Measurements from ENCODE around the gene SHROOM3.

The SHROOM3 gene

DNA sequence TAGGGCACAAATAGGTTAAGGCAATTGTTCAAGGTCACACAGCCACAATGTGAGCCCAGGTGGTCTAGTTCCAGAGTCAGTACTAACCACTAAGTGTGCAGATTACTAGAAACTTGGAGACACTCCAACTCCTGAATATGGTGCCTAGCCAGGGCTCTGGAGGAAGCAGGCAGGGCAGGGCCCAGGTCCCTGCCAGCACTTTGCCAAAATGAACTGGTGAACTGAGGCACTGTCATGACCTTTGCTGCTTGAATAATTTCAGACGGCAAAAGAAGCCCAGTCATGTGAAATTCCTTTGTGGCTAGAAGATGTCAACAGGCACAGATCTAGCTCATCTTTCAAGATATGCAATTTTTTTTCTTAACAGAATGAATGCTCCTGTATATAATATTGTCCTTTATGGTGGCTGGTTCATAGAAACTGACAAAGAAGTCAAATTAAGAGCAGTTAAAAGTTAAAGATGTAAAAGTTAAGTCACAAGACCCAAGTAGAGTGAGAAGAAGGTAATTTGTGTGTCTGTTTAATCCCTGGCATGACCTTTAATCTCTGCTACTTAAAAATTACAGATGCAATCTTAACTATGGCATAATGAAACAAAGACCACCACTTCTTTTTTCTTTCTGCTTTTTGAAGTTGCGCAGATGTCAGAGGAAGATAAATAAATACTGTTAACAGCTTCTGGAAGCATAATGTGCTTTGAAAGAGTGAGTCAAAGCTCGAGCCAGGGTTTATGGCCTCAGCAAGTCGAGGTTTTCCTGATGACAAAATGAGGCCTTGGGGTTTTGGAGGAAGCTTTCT, 54.1 kb downstream of the SHROOM3 start:
- no peak overlapping the region for H3K4me3 ChIP-seq (ENCODE audit: low read length in 2 of 2)
- H3K27me3 ChIP-seq (ENCODE audit: control insufficient read depth in 2 of 2, insufficient read depth in 2 of 2, low read length in 2 of 2), result no peaks in the 10 kb centered on the region
- H3K9me3 ChIP-seq (ENCODE audit: control insufficient read depth in 2 of 2, low read length in 2 of 2), result no peaks in the 10 kb centered on the region
- H3K4me1 ChIP-seq (ENCODE audit: control insufficient read depth in 2 of 2, insufficient read depth in 2 of 2, low read length in 2 of 2), result no peaks in the 10 kb centered on the region
- no peak overlapping the region for H3K9ac ChIP-seq (ENCODE audit: low read depth in 1 of 2, low read length in 2 of 2)
- no peaks in the 10 kb centered on the region for H3K36me3 ChIP-seq (ENCODE audit: control insufficient read depth in 2 of 2, insufficient read depth in 2 of 2, low read length in 2 of 2)
- H3K27ac ChIP-seq (ENCODE audit: low read depth in 2 of 2, low read length in 2 of 2), result no peak overlapping the region

DNA sequence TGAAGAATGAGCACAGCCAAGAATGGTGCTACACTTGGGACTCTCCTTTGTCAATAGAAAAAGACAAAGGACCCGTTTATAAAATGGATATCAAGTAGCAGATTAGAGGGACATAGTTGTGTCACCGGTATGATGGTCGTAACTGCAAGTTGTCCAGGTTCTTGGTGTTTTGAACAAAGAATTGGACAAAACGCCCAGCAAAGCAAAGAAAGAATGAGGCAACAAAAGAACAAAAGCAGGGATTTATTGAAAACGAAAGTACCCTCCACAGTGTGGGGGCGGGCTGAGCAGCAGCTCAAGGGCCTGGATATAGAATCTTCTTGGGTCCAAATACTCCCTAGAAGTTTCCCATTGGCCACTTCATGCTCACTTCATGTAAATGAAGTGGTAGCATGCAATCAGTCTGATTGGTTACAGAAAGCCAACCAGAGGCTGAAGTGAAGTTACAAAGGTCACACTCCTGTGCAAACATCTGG, 54.7 kb downstream of the SHROOM3 start:
- Histone ChIP-seq H3K9me3 (ENCODE audit: control insufficient read depth in 2 of 2, low read length in 2 of 2) (no peaks in the 10 kb centered on the region), H3K9ac (ENCODE audit: low read depth in 1 of 2, low read length in 2 of 2) (no peak overlapping the region), H3K4me3 (ENCODE audit: low read length in 2 of 2) (no peak overlapping the region), H3K27me3 (ENCODE audit: control insufficient read depth in 2 of 2, insufficient read depth in 2 of 2, low read length in 2 of 2) (no peaks in the 10 kb centered on the region), H3K4me1 (ENCODE audit: control insufficient read depth in 2 of 2, insufficient read depth in 2 of 2, low read length in 2 of 2) (no peaks in the 10 kb centered on the region), H3K27ac (ENCODE audit: low read depth in 2 of 2, low read length in 2 of 2) (no peak overlapping the region), H3K36me3 (ENCODE audit: control insufficient read depth in 2 of 2, insufficient read depth in 2 of 2, low read length in 2 of 2) (no peaks in the 10 kb centered on the region)

DNA sequence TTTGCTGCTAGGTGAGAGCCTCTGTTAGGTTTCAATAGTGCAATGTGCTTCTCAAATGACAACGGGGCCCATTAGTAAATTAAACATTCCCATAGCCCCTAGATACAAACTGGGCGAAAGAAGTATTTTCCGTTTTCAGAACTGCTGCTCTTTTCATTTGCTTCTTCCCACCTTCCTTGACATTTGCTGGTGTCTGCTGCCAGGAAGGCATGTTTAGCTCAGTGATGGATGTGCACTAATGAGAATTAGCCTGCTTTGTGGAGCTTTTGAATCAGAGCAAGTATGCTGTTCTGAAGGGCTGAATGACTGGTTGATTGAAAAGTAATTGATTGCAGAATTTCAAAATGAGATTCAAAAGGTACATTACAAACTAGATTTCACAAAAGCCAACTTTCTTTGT, 57.0 kb downstream of the SHROOM3 start:
- H3K4me3 ChIP-seq (ENCODE audit: low read length in 2 of 2), result no peak overlapping the region
- no peaks in the 10 kb centered on the region for H3K9me3 ChIP-seq (ENCODE audit: control insufficient read depth in 2 of 2, low read length in 2 of 2)
- no peak overlapping the region for H3K27ac ChIP-seq (ENCODE audit: low read depth in 2 of 2, low read length in 2 of 2)
- H3K4me1 ChIP-seq (ENCODE audit: control insufficient read depth in 2 of 2, insufficient read depth in 2 of 2, low read length in 2 of 2), result no peaks in the 10 kb centered on the region
- H3K27me3 ChIP-seq (ENCODE audit: control insufficient read depth in 2 of 2, insufficient read depth in 2 of 2, low read length in 2 of 2), result no peaks in the 10 kb centered on the region
- H3K9ac ChIP-seq (ENCODE audit: low read depth in 1 of 2, low read length in 2 of 2), result no peak overlapping the region
- no peaks in the 10 kb centered on the region for H3K36me3 ChIP-seq (ENCODE audit: control insufficient read depth in 2 of 2, insufficient read depth in 2 of 2, low read length in 2 of 2)

DNA sequence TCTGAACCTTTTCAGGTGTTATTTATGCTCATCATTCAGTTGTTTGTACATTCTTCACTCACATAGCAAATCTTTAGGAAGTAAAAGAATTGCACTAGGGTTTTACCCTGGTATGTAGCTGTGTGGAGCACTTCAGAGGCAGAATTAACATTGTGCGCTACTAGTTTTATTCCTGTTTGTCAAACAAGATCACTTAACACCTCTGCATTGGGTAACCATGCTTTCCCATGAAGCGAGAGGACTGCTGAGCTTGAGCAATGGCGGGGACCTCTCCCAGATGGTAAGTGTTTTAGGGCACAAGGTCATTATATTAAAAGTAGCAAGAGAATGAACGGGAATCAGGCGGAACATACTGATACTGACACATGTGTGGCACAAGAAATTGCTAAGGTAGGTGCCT, 59.2 kb downstream of the SHROOM3 start:
- Histone ChIP-seq H3K9me3 (ENCODE audit: control insufficient read depth in 2 of 2, low read length in 2 of 2) (no peaks in the 10 kb centered on the region), H3K27me3 (ENCODE audit: control insufficient read depth in 2 of 2, insufficient read depth in 2 of 2, low read length in 2 of 2) (no peaks in the 10 kb centered on the region), H3K36me3 (ENCODE audit: control insufficient read depth in 2 of 2, insufficient read depth in 2 of 2, low read length in 2 of 2) (no peaks in the 10 kb centered on the region), H3K4me1 (ENCODE audit: control insufficient read depth in 2 of 2, insufficient read depth in 2 of 2, low read length in 2 of 2) (peaks cover 2 to 12% of the 10 kb centered on the region in 2 donors), H3K4me3 (ENCODE audit: low read length in 2 of 2) (no peak overlapping the region), H3K27ac (ENCODE audit: low read depth in 2 of 2, low read length in 2 of 2) (no peak overlapping the region), H3K9ac (ENCODE audit: low read depth in 1 of 2, low read length in 2 of 2) (no peak overlapping the region)

DNA sequence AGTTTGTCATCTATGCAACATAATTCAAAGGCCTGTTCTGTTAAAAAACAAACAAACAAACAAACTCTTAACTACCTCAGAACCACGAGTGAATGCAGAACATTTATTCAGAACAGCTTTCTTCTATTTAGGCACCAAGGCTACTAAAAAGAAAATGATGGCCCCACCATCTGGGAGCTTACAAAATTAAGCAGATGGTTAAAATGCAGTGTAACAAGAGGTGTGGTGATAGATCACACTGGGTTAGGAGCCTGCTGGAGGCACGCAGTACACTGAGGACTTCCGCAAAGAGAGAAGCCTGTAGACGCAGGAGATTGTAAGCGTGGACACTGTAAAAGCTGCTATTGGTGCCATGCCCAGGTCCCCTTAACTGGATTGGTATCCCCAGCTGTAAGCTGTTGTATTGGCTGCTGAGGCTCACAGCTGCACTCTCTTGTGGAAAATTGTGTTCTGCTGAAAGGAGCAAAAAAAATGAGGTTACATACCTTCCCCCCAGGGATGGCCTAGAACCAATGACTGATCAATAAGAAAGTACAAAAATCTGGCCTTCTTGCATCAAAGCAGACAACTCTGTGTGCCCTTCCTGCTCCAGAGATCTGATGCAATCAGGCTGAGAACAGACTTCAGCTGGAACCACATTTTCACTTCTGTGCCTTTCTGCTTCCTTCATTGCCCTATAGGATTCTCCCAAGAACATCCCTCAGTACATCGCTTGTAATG, 60.0 kb downstream of the SHROOM3 start:
- peaks cover 2 to 12% of the 10 kb centered on the region in 2 donors for H3K4me1 ChIP-seq (ENCODE audit: control insufficient read depth in 2 of 2, insufficient read depth in 2 of 2, low read length in 2 of 2)
- no peaks in the 10 kb centered on the region for H3K9me3 ChIP-seq (ENCODE audit: control insufficient read depth in 2 of 2, low read length in 2 of 2)
- H3K27ac ChIP-seq (ENCODE audit: low read depth in 2 of 2, low read length in 2 of 2), result no peak overlapping the region

DNA sequence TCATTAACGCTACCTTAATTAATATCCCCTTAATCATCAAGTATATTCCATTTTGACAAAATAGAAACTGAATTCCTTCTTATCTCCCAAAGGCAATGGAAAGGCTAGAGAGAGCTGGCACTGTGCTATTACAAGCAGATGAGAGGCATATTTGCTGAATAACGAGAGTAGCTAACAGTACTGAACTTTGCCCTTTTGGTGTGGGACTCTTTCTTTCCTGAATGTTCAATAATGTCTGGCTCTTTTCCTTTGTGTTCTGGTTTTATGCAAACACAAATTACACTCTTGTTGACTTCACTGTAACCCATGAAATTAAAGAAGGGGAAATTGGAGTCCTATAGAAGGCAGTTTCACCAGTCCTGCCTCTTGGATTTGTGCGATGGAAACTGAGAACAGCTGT, 63.5 kb downstream of the SHROOM3 start:
- no peak overlapping the region for H3K9ac ChIP-seq (ENCODE audit: low read depth in 1 of 2, low read length in 2 of 2)
- peak overlapping the region; percentile 18 to 31 for H3K27ac ChIP-seq (ENCODE audit: low read depth in 2 of 2, low read length in 2 of 2)
- H3K27me3 ChIP-seq (ENCODE audit: control insufficient read depth in 2 of 2, insufficient read depth in 2 of 2, low read length in 2 of 2), result no peaks in the 10 kb centered on the region
- no peaks in the 10 kb centered on the region for H3K36me3 ChIP-seq (ENCODE audit: control insufficient read depth in 2 of 2, insufficient read depth in 2 of 2, low read length in 2 of 2)
- peaks cover 2 to 12% of the 10 kb centered on the region in 2 donors for H3K4me1 ChIP-seq (ENCODE audit: control insufficient read depth in 2 of 2, insufficient read depth in 2 of 2, low read length in 2 of 2)
- no peak overlapping the region for H3K4me3 ChIP-seq (ENCODE audit: low read length in 2 of 2)
- no peaks in the 10 kb centered on the region for H3K9me3 ChIP-seq (ENCODE audit: control insufficient read depth in 2 of 2, low read length in 2 of 2)

More for the DNA sequence above, 60.0 kb downstream of the SHROOM3 start:
- Histone ChIP-seq H3K27me3 (ENCODE audit: control insufficient read depth in 2 of 2, insufficient read depth in 2 of 2, low read length in 2 of 2) (no peaks in the 10 kb centered on the region), H3K9ac (ENCODE audit: low read depth in 1 of 2, low read length in 2 of 2) (no peak overlapping the region), H3K4me3 (ENCODE audit: low read length in 2 of 2) (no peak overlapping the region), H3K36me3 (ENCODE audit: control insufficient read depth in 2 of 2, insufficient read depth in 2 of 2, low read length in 2 of 2) (no peaks in the 10 kb centered on the region)

DNA sequence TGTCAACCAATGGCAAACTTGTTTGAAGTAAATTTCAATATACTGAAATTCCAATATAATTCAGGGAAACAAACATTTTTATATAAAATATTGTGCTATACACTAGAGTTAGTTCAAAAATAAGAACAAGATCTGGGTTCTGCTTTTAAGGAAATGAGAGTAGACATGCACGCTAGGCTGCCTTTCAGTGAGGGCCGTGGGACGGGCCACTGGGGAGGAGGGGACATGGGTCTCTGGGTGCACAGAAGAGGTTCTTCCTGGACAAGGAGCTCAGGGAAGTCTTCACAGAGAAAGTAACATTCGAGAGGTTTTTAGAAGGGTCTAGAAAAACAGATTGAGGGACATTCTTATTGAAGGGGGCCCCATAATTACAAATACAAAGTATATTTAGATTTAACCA, 64.4 kb downstream of the SHROOM3 start:
- H3K27me3 ChIP-seq (ENCODE audit: control insufficient read depth in 2 of 2, insufficient read depth in 2 of 2, low read length in 2 of 2), result no peaks in the 10 kb centered on the region
- H3K4me3 ChIP-seq (ENCODE audit: low read length in 2 of 2), result no peak overlapping the region
- no peak overlapping the region for H3K9ac ChIP-seq (ENCODE audit: low read depth in 1 of 2, low read length in 2 of 2)
- no peaks in the 10 kb centered on the region for H3K36me3 ChIP-seq (ENCODE audit: control insufficient read depth in 2 of 2, insufficient read depth in 2 of 2, low read length in 2 of 2)
- H3K4me1 ChIP-seq (ENCODE audit: control insufficient read depth in 2 of 2, insufficient read depth in 2 of 2, low read length in 2 of 2), result peaks cover 2 to 12% of the 10 kb centered on the region in 2 donors
- no peak overlapping the region for H3K27ac ChIP-seq (ENCODE audit: low read depth in 2 of 2, low read length in 2 of 2)
- H3K9me3 ChIP-seq (ENCODE audit: control insufficient read depth in 2 of 2, low read length in 2 of 2), result no peaks in the 10 kb centered on the region

DNA sequence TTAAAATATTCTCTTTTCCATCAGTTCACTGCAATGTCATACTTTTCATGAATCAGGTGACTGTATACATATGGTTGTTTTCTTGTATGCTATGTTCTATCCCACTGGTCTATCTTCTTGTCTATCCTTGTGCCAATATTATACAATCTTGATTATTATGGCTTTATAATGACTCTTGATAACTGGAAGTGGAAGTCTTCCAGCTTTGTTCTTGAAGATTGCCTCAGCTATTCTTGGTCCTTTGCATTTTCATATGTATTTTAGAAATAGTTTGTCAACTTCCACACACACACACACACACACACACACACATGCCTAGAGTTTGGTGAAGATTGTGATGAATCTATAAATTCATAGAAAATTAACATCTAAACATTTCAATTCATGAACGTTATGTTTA, 67.9 kb downstream of the SHROOM3 start:
- no peak overlapping the region for H3K4me3 ChIP-seq (ENCODE audit: low read length in 2 of 2)
- no peaks in the 10 kb centered on the region for H3K9me3 ChIP-seq (ENCODE audit: control insufficient read depth in 2 of 2, low read length in 2 of 2)
- no peaks in the 10 kb centered on the region for H3K27me3 ChIP-seq (ENCODE audit: control insufficient read depth in 2 of 2, insufficient read depth in 2 of 2, low read length in 2 of 2)

DNA sequence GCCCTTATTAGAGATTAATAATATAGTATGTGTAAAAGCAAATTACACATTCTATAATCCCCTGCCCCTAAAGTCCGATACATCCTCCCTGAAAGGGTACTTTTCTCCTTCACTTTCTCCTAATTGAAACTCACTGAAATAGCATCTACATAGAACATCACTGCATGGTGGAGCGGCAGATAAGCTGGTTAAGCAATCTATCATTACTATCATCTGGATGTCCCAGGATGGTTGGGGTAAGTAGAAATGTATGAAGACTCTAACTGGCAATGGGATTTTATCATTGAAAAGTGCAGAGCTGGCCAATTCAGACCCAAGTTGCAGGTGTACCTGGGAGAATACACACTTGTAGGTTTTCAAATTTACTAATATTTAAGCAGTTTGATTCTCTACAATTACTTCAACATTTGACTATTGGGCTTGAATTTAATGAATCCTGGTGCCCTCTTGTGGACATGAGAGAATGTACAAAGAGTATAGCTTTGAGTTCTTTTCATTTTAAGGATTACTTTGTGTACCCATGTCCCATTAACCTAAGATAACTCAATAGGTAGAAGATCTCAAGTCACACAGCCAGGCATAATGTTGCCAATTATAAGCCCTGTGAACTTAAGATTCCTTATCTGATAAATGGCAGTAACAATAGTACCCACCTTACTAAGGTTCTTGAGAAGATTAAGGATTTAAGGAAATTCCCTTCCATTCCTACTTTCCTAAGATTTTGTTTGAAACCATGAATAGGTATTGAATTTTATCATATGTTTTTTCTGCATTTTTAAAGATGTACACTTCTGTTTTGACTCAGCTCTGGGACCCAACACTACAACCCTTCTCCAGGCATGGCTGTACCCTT, 69.8 kb downstream of the SHROOM3 start:
- no peaks in the 10 kb centered on the region for H3K27me3 ChIP-seq (ENCODE audit: control insufficient read depth in 2 of 2, insufficient read depth in 2 of 2, low read length in 2 of 2)
- no peaks in the 10 kb centered on the region for H3K4me1 ChIP-seq (ENCODE audit: control insufficient read depth in 2 of 2, insufficient read depth in 2 of 2, low read length in 2 of 2)
- H3K4me3 ChIP-seq (ENCODE audit: low read length in 2 of 2), result no peak overlapping the region
- H3K27ac ChIP-seq (ENCODE audit: low read depth in 2 of 2, low read length in 2 of 2), result no peak overlapping the region
- H3K36me3 ChIP-seq (ENCODE audit: control insufficient read depth in 2 of 2, insufficient read depth in 2 of 2, low read length in 2 of 2), result no peaks in the 10 kb centered on the region
- H3K9ac ChIP-seq (ENCODE audit: low read depth in 1 of 2, low read length in 2 of 2), result no peak overlapping the region
- no peaks in the 10 kb centered on the region for H3K9me3 ChIP-seq (ENCODE audit: control insufficient read depth in 2 of 2, low read length in 2 of 2)

More for the DNA sequence above, 67.9 kb downstream of the SHROOM3 start:
- Histone ChIP-seq H3K36me3 (ENCODE audit: control insufficient read depth in 2 of 2, insufficient read depth in 2 of 2, low read length in 2 of 2) (no peaks in the 10 kb centered on the region), H3K9ac (ENCODE audit: low read depth in 1 of 2, low read length in 2 of 2) (no peak overlapping the region), H3K27ac (ENCODE audit: low read depth in 2 of 2, low read length in 2 of 2) (no peak overlapping the region), H3K4me1 (ENCODE audit: control insufficient read depth in 2 of 2, insufficient read depth in 2 of 2, low read length in 2 of 2) (peaks cover 2 to 10% of the 10 kb centered on the region in 2 donors)
